Activated T-helper 9 cell treated with anti-CD3 and anti-CD28 coated beads, Interleukin-2, amount 50 U/mL, for 16 hours (primary cell): ENCODE data around the gene RAPGEF1.
"Not testable (repeated sequence)": the region's sequence is repeated elsewhere in the genome, so short reads cannot be mapped to it uniquely, and the experiment has no call there.

Experiments
- DNase-seq: peaks from one replicate; pipeline ENCODE4 v3.0.0-alpha.2; 2020; ENCODE audit warnings: low read depth

RAPGEF1 gene

GRCh38 chr9:131685753-131686706, 53.8 kb downstream of the RAPGEF1 start:
- no peak for DNase-seq

- DNase-seq = not testable (repeated sequence)
These were observed 56.8 kb downstream of the RAPGEF1 start for GRCh38 chr9:131683094-131683493.

GRCh38 chr9:131682261-131682660, 57.6 kb downstream of the RAPGEF1 start:
- no peak for DNase-seq

GRCh38 chr9:131681826-131682225, 58.0 kb downstream of the RAPGEF1 start:
- DNase-seq = not testable (repeated sequence)

GRCh38 chr9:131681108-131681507, 58.8 kb downstream of the RAPGEF1 start:
- DNase-seq = not testable (repeated sequence)

- no peak for DNase-seq
These were observed 60.4 kb downstream of the RAPGEF1 start for GRCh38 chr9:131679261-131680020.

- DNase-seq = peak; percentile 72
These were observed 61.3 kb downstream of the RAPGEF1 start for GRCh38 chr9:131678499-131679111.

- DNase-seq = no peak
These were observed 62.3 kb downstream of the RAPGEF1 start for GRCh38 chr9:131677444-131678180.

- DNase-seq = no peak
These were observed 62.8 kb downstream of the RAPGEF1 start for GRCh38 chr9:131677049-131677443.

- no peak for DNase-seq
These were observed 63.4 kb downstream of the RAPGEF1 start for GRCh38 chr9:131676431-131676972.

GRCh38 chr9:131675437-131676022, 64.3 kb downstream of the RAPGEF1 start:
- DNase-seq = no peak

- no peak for DNase-seq
These were observed 65.2 kb downstream of the RAPGEF1 start for GRCh38 chr9:131674425-131675421.

- no peak for DNase-seq
These were observed 66.3 kb downstream of the RAPGEF1 start for GRCh38 chr9:131673531-131673930.

- no peak for DNase-seq
These were observed 66.8 kb downstream of the RAPGEF1 start for GRCh38 chr9:131673068-131673467.

- no peak for DNase-seq
These were observed 67.4 kb downstream of the RAPGEF1 start for GRCh38 chr9:131672451-131672850.

- no peak for DNase-seq
These were observed 68.7 kb downstream of the RAPGEF1 start for GRCh38 chr9:131671133-131671520.

GRCh38 chr9:131670247-131671132, 69.4 kb downstream of the RAPGEF1 start:
- DNase-seq = no peak

GRCh38 chr9:131669269-131670157, 70.4 kb downstream of the RAPGEF1 start:
- DNase-seq = no peak
